Stimulated activated CD4-positive, alpha-beta T cell treated with anti-CD3 and anti-CD28 coated beads, TNF-alpha, amount 100 ng/mL, for 24 hours (primary cell): Measurements from ENCODE around the gene UBE2B.
A peak's percentile ranks its signal among the peaks of the same experiment; 100 is the strongest.
"Not testable (repeated sequence)": the region's sequence is repeated elsewhere in the genome, so short reads cannot be mapped to it uniquely, and the experiment has no call there.

ENCODE experiments used
- DNase-seq, 3 experiments: peaks; one replicate each; pipeline ENCODE4 v3.0.0-alpha.2; 2020; ENCODE audit warnings: low read depth in 3 of 3

The UBE2B gene

GRCh38 chr5:134370871-134371833 is at the start of gene UBE2B:
TSS of gene UBE2B (plus strand) at chr5:134371569. CDS start at chr5:134371596, 27 bp downstream.
- peak; percentile 85 to 96 (median 93) for DNase-seq

GRCh38 chr5:134327327-134327726 is 44.0 kb upstream of the UBE2B start:
- no peak for DNase-seq

GRCh38 chr5:134328619-134329018 is 42.8 kb upstream of the UBE2B start:
- DNase-seq = no peak

- DNase-seq = not testable (repeated sequence)
These were observed 34.5 kb upstream of the UBE2B start for GRCh38 chr5:134336833-134337232.

- DNase-seq = not testable (repeated sequence)
These were observed 27.9 kb upstream of the UBE2B start for GRCh38 chr5:134343500-134343899.

GRCh38 chr5:134345476-134345875 is 25.9 kb upstream of the UBE2B start:
- not testable (repeated sequence) for DNase-seq

- DNase-seq = no peak
These were observed 25.4 kb upstream of the UBE2B start for GRCh38 chr5:134345996-134346395.

GRCh38 chr5:134349463-134349862 is 21.9 kb upstream of the UBE2B start:
- DNase-seq = no peak

- no peak for DNase-seq
These were observed 15.7 kb upstream of the UBE2B start for GRCh38 chr5:134355681-134356080.

- no peak for DNase-seq
These were observed 5.8 kb upstream of the UBE2B start for GRCh38 chr5:134365604-134366003.

GRCh38 chr5:134370311-134370870 is 978 bp upstream of the UBE2B start:
- no peak for DNase-seq

- DNase-seq = peak in 1 of 3 experiments; percentile 37
These were observed 518 bp downstream of the UBE2B start for GRCh38 chr5:134371834-134372340.

GRCh38 chr5:134373633-134374032 is 2.3 kb downstream of the UBE2B start:
- not testable (repeated sequence) for DNase-seq

GRCh38 chr5:134374232-134374631 is 2.9 kb downstream of the UBE2B start:
- no peak for DNase-seq

GRCh38 chr5:134380346-134380745 is 9.0 kb downstream of the UBE2B start:
- no peak for DNase-seq

GRCh38 chr5:134382204-134382603 is 10.8 kb downstream of the UBE2B start:
- not testable (repeated sequence) for DNase-seq

GRCh38 chr5:134383980-134384697 is 12.8 kb downstream of the UBE2B start:
- no peak for DNase-seq

- DNase-seq = no peak
These were observed 16.1 kb downstream of the UBE2B start for GRCh38 chr5:134387443-134387842.

- no peak for DNase-seq
These were observed 20.9 kb downstream of the UBE2B start for GRCh38 chr5:134392301-134392700.

GRCh38 chr5:134394932-134395331 is 23.6 kb downstream of the UBE2B start:
- no peak for DNase-seq

GRCh38 chr5:134396274-134396673 is 24.9 kb downstream of the UBE2B start:
- DNase-seq = no peak

- no peak for DNase-seq
These were observed 25.8 kb downstream of the UBE2B start for GRCh38 chr5:134397196-134397595.
